HFF-Myc (cell line): Measurements from ENCODE around the gene ACOX2.
A peak's percentile ranks its signal among the peaks of the same experiment; 100 is the strongest.

Experiments
- DNase-seq: peaks from one replicate; pipeline ENCODE4 v3.0.0-alpha.2; 2011; ENCODE audit warnings: low read depth; ENCODE audit errors: extremely low read depth
- H3K4me3 ChIP-seq: replicated peaks from 2 replicates; pipeline ENCODE4 v1.5.1; 2011; ENCODE audit warnings: low read depth, mild to moderate bottlenecking, control low read depth, low read length
- CTCF ChIP-seq: IDR thresholded peaks from 2 replicates; pipeline ENCODE4 v1.5.1; 2012; ENCODE audit warnings: mild to moderate bottlenecking, low read depth, low read length, control low read depth; ENCODE audit errors: missing control alignments

ACOX2 gene

GRCh38 chr3:58567251-58567515 lies 30.2 kb upstream of the ACOX2 start:
- no peak for DNase-seq
- H3K4me3 ChIP-seq, result no peak overlapping the region
- TF ChIP-seq CTCF, result no peak

GRCh38 chr3:58566398-58567250 lies 29.6 kb upstream of the ACOX2 start:
- DNase-seq, result no peak
- no peak for TF ChIP-seq CTCF
- no peak overlapping the region for H3K4me3 ChIP-seq

- H3K4me3 ChIP-seq, result no peak overlapping the region
- TF ChIP-seq CTCF, result no peak
- DNase-seq, result no peak
These were observed 28.8 kb upstream of the ACOX2 start for GRCh38 chr3:58565621-58566397.

- peak; percentile 54 for DNase-seq
- TF ChIP-seq CTCF, result no peak
- H3K4me3 ChIP-seq, result no peak overlapping the region
These were observed 27.6 kb upstream of the ACOX2 start for GRCh38 chr3:58564456-58565160.

- no peak overlapping the region for H3K4me3 ChIP-seq
- TF ChIP-seq CTCF, result no peak
- no peak for DNase-seq
These were observed 27.1 kb upstream of the ACOX2 start for GRCh38 chr3:58564054-58564453.

GRCh38 chr3:58563386-58564035 lies 26.5 kb upstream of the ACOX2 start:
- DNase-seq, result no peak
- no peak for TF ChIP-seq CTCF
- no peak overlapping the region for H3K4me3 ChIP-seq
